K562 treated with DMSO at 1 percent for 4 hours (cell line): Measurements from ENCODE around the gene PSPH. TPM values are rescaled to one million over a fixed set of nuclear protein-coding genes. Genes with fewer than 3 reads are reported as not detected.

Experiments used
- total RNA-seq: library from RNA; unstranded; fragments of 300-600 nt; gene quantifications from 2 replicates; pipeline ENCODE4 v1.2.3, GENCODE V29; 2022; ENCODE audit not compliant: insufficient read depth

The PSPH gene
- total RNA-seq = 36.2 and 44.1 TPM in 2 replicates

DNA sequence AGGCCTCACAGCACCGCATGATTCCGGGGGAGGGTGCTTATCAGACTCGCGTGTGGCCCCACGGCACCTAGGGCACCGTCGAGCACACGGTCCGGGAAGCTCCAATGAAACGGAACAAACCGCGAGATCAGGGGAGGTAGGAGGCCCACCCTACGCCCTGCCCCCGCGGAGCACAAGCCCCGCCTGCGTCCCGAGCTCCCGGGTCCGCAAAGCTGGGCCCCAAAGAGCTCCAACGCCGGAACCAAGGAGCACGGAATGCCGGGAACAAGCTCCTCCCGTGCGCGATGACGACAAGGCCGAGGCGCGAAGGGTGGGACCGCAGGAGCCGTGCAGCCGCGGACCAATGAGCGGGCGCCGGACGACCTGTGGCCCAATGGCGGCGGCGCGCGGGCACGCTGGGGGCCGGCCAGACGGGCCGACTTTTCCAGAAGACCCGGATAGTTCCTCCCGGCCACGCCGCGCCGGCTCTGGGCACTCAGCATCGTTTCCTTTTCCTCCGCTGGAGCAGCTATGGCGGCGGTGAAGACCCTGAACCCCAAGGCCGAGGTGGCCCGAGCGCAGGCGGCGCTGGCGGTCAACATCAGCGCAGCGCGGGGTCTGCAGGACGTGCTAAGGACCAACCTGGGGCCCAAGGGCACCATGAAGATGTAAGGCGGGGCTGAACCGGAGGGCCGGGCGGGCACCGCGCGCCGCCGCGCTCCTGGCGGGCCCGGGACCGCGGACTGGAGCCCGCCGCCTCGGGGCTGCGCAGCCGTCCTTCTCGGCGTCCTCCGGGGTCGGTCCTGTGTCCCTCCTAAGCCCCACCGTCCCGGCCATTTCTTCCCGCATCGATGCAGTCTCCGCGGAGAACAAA is at the start of gene PSPH, which contains the start of gene CCT6A:
PSPH (minus strand) TSS at position 106 of the 853 bp plus-strand sequence. CDS start 30,232 bp downstream, outside the sequence.
CCT6A (plus strand) TSS at position 427 of the 853 bp plus-strand sequence; CDS start at position 511, 84 bp downstream.

DNA sequence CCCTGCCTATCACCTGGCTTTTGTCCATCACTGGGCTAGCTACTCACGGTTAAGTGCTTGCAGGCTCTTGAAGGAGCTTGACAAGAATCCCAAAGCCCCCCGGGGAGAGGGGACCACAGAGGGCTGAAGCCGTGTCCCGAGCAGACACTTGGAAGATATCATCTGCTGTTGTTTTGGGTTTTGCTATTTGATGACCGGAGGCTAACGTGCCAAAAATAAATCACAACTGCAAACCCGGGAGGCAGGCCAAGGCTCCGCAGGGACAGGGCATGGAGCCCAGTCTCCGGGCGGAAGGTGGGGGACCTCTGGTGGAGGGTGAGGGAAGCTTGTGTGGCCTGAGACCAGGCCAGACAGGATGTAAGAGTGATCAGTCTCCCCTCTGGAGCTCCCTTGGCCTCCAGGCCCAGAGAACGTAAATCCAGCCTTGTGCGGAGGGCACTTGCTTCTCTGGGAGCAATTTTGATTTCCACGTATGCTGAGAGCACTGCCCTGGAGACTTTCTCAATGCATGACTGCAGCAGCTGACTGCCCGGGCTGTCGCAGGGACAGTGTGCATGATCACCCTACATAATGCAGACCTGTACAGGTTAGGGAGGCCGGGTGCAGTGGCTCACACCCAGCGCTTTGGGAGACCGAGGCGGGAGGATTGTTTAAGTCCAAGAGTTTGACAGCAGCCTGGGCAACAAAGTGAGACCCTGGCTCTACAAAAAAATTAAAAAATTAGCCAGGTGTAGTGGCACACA is 41.7 kb upstream of the PSPH start, which contains the start of gene PHKG1:
PHKG1 (minus strand) TSS at position 164 of the 743 bp plus-strand sequence. CDS start 4,011 bp downstream, outside the sequence.

DNA sequence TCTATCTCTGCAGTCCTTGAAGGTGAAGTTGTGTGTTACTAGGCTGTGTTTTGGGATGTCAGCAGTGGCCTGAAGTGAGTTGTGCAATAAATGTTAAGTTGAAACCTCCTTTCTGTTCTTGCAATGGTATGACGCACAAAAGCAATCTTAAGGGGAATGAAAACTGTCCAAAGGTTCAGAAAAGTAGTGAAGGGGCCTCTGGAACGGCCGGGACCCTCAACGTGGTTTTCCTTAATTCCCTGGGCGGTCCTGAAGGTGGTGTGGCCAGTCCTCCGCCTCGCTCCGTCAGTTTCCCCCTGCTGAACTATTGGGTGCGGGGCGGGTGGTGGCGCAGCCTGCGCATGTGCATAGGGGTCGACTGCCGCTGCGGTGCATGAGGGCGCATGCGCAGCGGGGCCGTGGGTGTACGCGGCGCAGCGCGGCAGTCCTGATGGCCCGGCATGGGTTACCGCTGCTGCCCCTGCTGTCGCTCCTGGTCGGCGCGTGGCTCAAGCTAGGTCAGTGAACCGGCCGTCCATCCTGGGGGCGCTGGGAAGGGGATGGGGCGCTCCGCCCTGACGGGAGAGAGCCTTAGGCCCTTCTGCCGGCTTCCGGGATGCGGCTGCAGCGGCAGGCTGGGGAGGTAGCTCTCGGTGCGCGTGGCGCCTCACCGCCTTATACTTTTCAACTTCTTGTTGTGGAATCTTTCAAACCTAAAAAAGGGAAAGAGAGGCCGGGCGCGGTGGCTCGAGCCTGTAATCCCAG is 12.8 kb upstream of the PSPH start, which contains the start of gene SUMF2:
SUMF2 (plus strand) TSS at position 405 of the 744 bp plus-strand sequence; CDS start at position 431, 26 bp downstream.

DNA sequence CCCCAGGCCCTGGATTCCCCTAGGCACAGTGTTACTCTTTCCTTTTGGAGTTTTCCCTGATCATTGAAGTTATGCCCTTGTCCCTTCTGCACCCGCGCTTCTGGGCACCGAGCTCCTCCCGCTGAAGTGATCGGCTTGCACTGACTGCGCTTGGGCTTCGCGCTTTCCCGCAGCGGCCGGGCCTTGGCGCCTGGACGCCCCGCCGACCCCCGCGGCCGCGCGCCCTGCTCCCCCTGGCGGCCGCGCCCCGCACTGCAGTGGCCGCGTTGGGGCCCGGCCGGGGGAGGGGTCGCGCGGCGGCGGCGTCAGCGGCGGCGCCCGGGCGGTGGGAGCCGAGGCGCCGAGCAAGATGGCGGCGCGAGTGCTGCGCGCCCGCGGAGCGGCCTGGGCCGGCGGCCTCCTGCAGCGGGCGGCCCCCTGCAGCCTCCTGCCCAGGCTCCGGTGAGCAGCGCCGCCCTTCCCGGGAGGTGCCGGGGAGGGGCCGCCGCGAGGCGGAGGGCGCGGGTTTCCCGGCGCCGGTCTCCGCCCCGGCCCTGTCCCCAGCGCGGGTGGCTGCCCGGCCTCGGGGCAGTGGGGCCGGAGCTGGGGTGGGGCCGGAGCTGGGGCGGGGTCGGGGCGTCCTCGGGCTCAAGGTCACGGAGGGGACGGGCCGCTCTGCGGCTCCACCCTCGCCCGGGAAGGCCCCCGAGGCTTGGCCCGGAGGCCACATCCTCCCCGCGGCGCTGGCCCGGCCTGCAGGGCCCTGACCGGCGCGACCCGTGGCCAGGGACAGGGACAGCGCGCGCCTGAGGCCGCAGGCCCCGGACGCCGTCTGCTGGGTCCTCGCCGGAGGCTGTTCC is 86.8 kb downstream of the PSPH start, which contains the start of gene NIPSNAP2:
NIPSNAP2 (plus strand) TSS at position 325 of the 839 bp plus-strand sequence; CDS start at position 350, 25 bp downstream.

Other genes starting within 250 kb of the PSPH start
- gene SEPTIN14, start 188.7 kb downstream of the PSPH start, total RNA-seq = not detected in 2 replicates
- 0.74 and 0.94 TPM in 2 replicates for gene ZNF713, start 164.0 kb downstream of the PSPH start, total RNA-seq
- gene MRPS17, start 99.6 kb downstream of the PSPH start, total RNA-seq = 4.8 and 6.5 TPM in 2 replicates
- 30.1 and 36.7 TPM in 2 replicates for gene NIPSNAP2, start 86.9 kb downstream of the PSPH start, total RNA-seq
- 150 and 159 TPM in 2 replicates for gene CCT6A, start 321 bp upstream of the PSPH start, total RNA-seq
- gene SUMF2, start 12.8 kb upstream of the PSPH start, total RNA-seq = 69.8 and 77.2 TPM in 2 replicates
- not detected in 2 replicates for gene PHKG1, start 41.5 kb upstream of the PSPH start, total RNA-seq
- 999 and 1,178 TPM in 2 replicates for gene CHCHD2, start 55.0 kb upstream of the PSPH start, total RNA-seq
- gene NUPR2, start 65.0 kb upstream of the PSPH start, total RNA-seq = not detected in 2 replicates